Pancreas (tissue), 10 donors: ENCODE measurements around the gene HLA-DQB1. TPM values are rescaled to one million over a fixed set of nuclear protein-coding genes. Genes with fewer than 3 reads are reported as not detected.

Experiments
- ATAC-seq, 4 donors: fragments of 200-7000 bp; cut with Tn5 transposase; one replicate each; pipeline versions ENCODE4 v1.8.0 to v1.9.1; 2020; ENCODE audit warnings: mild to moderate bottlenecking in 4 of 4, moderate library complexity in 4 of 4
- DNase-seq, 6 donors: peaks; one replicate each; pipeline ENCODE4 v3.0.0-alpha.2; 2020
- FAIRE-seq: peaks from 2 replicates; lab custom pipeline; 2012; peaks lifted over from hg19 to GRCh38; lab: Jason Lieb, UNC
- H3K27ac ChIP-seq, 4 donors: fragments of 200-600 bp; sonication (generic); 1 replicate in 3 of 4; 2 replicates in 1 of 4; pipeline versions ENCODE4 v1.5.0 to v1.8.0; 2020
- H3K27me3 ChIP-seq, 4 donors: fragments of 200-600 bp; one replicate each; pipeline ENCODE4 v1.8.0; 2021
- H3K36me3 ChIP-seq, 3 donors: fragments of 200-600 bp; sonication (generic) in 1 of 3; one replicate each; pipeline versions ENCODE4 v1.5.0 to v1.8.0; 2020 to 2021
- H3K4me1 ChIP-seq, 3 donors: fragments of 200-600 bp; one replicate each; pipeline ENCODE4 v1.8.0; 2021
- H3K4me3 ChIP-seq, 4 donors: fragments of 200-600 bp; sonication (generic) in 2 of 4; one replicate each; pipeline versions ENCODE4 v1.5.0 to v1.8.0; 2020 to 2021
- H3K9me3 ChIP-seq, 4 donors: fragments of 200-600 bp; one replicate each; pipeline ENCODE4 v1.8.0; 2021
- CTCF ChIP-seq, 4 donors: fragments of 200-600 bp; sonication (generic) in 3 of 4; IDR thresholded peaks; one replicate each; pipeline versions ENCODE4 v1.5.0 to v1.8.0; 2021; ENCODE audit warnings: antibody characterized with exemption in 4 of 4
- WGBS, 2 donors: extraction: QIAGEN DNeasy Blood & Tissue Kit; methylation state at CpG; one replicate each; pipeline ENCODE4 v1.1.7; 2013; 5-methylcytosine and 5-hydroxymethylcytosine counted together
- intact Hi-C, 3 donors: fragments of 100-400 bp; cut with DNase I; formaldehyde crosslinking; loops; one replicate each; pipeline versions ENCODE4 v1.11.1 to v1.14.2; 2022
- polyA plus RNA-seq, 2 donors: library from polyadenylated mRNA; stranded (reverse); fragments of 200-250 nt; gene quantifications; one replicate each; pipeline ENCODE4 v1.2.3, GENCODE V29; 2013
- total RNA-seq, 6 donors: library from RNA; stranded (reverse); fragmentation: NEBNext Ultra II Directional in 4 of 6; extraction: Animal tissue kit (Norgen Biotek cat#: 25700) in 4 of 6; gene quantifications; one replicate each; pipeline versions ENCODE4 v1.2.1 to v1.2.4, GENCODE V29; 2021 to 2023
- donor health status: healthy with polysubstance abuse.
- donor health status: DM: no; HTN: no; CAD: no; lungs with moderate emphysema.
- donor health status: DM: no; HTN: no; CAD: no.
- donor health status: control.
- donor health status: control.
- donor health status: Bipolar disorder and iron deficiency.
- donor health status: DM: yes; HTN: yes; CAD: no.
- donor health status: DM: no; HTN: no; CAD: no.
- donor health status: DM: no; HTN: no; CAD: no.
- donor health status: DM: yes; HTN: yes; CAD: no.

Gene HLA-DQB1
- total and polyA plus RNA-seq, 8 donors = 0.63 to 24.7 (median 5.8) TPM

- no peak overlapping the region for H3K27ac ChIP-seq
- H3K9me3 ChIP-seq = no peaks in the 10 kb centered on the region
- WGBS, 2 donors = 30% methylated on average over 3 of the region's 3 CpGs
- TF ChIP-seq CTCF (IDR thresholded peaks at IDR 0.05) = no peak
- DNase-seq (no peak), FAIRE-seq (no peak), ATAC-seq (no peak)
- H3K27me3 ChIP-seq = no peaks in the 10 kb centered on the region
- H3K36me3 ChIP-seq = no peaks in the 10 kb centered on the region
- H3K4me1 ChIP-seq = no peaks in the 10 kb centered on the region
- intact Hi-C loops = no loop called here
- no peak overlapping the region for H3K4me3 ChIP-seq
These were observed 45.1 kb downstream of the HLA-DQB1 start for GRCh38 chr6:32621372-32621771.

- intact Hi-C loops = no loop called here
- TF ChIP-seq CTCF (IDR thresholded peaks at IDR 0.05) = no peak
- 51 to 77% methylated on average over 1 of the region's 1 CpG for WGBS, 2 donors
- Histone ChIP-seq H3K9me3 (no peaks in the 10 kb centered on the region), H3K27me3 (no peaks in the 10 kb centered on the region), H3K4me1 (no peaks in the 10 kb centered on the region), H3K36me3 (no peaks in the 10 kb centered on the region), H3K4me3 (no peak overlapping the region), H3K27ac (no peak overlapping the region)
- FAIRE-seq = no peak
- DNase-seq = no peak
- no peak for ATAC-seq
These were observed 48.7 kb downstream of the HLA-DQB1 start for GRCh38 chr6:32617751-32618150.

GRCh38 chr6:32615885-32616532 is 50.4 kb downstream of the HLA-DQB1 start:
- Histone ChIP-seq H3K4me3 (no peak overlapping the region), H3K9me3 (no peaks in the 10 kb centered on the region), H3K27ac (no peak overlapping the region), H3K36me3 (no peaks in the 10 kb centered on the region), H3K4me1 (no peaks in the 10 kb centered on the region), H3K27me3 (no peaks in the 10 kb centered on the region)
- no peak for TF ChIP-seq CTCF (IDR thresholded peaks at IDR 0.05)
- intact Hi-C loops = no loop called here
- no peak for DNase-seq
- ATAC-seq = no peak
- WGBS, 2 donors = 30 to 36% methylated on average over 3 of the region's 3 CpGs
- no peak for FAIRE-seq

- FAIRE-seq (no peak), ATAC-seq (no peak)
These were observed 51.9 kb downstream of the HLA-DQB1 start for GRCh38 chr6:32614366-32615081.

More at GRCh38 chr6:32614366-32615081, 51.9 kb downstream of the HLA-DQB1 start:
- Histone ChIP-seq H3K9me3 (no peaks in the 10 kb centered on the region), H3K27me3 (no peaks in the 10 kb centered on the region), H3K36me3 (no peaks in the 10 kb centered on the region), H3K4me3 (no peak overlapping the region), H3K4me1 (no peaks in the 10 kb centered on the region), H3K27ac (no peak overlapping the region)
- DNase-seq = no peak
- TF ChIP-seq CTCF (IDR thresholded peaks at IDR 0.05) = no peak
- WGBS, 2 donors = 0 to 53% methylated on average over 1 of the region's 1 CpG
- intact Hi-C loops = no loop called here
